Epithelial cell of esophagus (primary cell): ENCODE measurements around the gene AHCYL2.

ENCODE experiments used
- DNase-seq: peaks from one replicate; pipeline ENCODE4 v3.0.0; 2010; ENCODE audit warnings: low read depth
- H3K4me3 ChIP-seq: 2 replicates; pipeline ENCODE4 v1.5.1; 2011; ENCODE audit warnings: mild to moderate bottlenecking, low read length, control low read depth
- TF ChIP-seq, protein P1 (sequence below): IDR thresholded peaks from 2 replicates; pipeline ENCODE4 v1.5.1; 2011; ENCODE audit warnings: low read depth, mild to moderate bottlenecking, low read length, control low read depth, inconsistent platforms; ENCODE audit not compliant: insufficient read depth; ENCODE audit errors: missing control alignments

The AHCYL2 gene

DNA sequence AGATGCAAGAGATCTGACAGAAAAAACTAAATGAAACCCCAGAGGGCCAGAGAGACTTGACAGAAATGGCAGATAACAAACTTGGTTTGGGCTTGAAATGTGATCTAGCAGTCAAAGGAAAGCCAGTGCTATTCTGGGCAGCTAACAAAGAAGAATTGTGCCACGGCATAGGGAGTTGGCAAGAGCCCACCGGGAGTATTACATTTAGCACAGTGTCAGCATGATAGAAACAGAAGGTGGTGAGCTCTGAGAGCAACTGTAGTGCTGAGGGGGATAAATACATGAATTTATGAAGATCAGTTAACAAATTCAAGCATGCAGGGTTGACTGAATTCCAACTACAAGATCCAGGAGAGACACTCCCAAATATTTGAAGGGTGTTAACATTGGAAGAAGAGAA, 91.1 kb downstream of the AHCYL2 start:
- no peak overlapping the region for H3K4me3 ChIP-seq
- DNase-seq, result no peak
- TF ChIP-seq, protein P1, sequence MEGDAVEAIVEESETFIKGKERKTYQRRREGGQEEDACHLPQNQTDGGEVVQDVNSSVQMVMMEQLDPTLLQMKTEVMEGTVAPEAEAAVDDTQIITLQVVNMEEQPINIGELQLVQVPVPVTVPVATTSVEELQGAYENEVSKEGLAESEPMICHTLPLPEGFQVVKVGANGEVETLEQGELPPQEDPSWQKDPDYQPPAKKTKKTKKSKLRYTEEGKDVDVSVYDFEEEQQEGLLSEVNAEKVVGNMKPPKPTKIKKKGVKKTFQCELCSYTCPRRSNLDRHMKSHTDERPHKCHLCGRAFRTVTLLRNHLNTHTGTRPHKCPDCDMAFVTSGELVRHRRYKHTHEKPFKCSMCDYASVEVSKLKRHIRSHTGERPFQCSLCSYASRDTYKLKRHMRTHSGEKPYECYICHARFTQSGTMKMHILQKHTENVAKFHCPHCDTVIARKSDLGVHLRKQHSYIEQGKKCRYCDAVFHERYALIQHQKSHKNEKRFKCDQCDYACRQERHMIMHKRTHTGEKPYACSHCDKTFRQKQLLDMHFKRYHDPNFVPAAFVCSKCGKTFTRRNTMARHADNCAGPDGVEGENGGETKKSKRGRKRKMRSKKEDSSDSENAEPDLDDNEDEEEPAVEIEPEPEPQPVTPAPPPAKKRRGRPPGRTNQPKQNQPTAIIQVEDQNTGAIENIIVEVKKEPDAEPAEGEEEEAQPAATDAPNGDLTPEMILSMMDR, result no peak

DNA sequence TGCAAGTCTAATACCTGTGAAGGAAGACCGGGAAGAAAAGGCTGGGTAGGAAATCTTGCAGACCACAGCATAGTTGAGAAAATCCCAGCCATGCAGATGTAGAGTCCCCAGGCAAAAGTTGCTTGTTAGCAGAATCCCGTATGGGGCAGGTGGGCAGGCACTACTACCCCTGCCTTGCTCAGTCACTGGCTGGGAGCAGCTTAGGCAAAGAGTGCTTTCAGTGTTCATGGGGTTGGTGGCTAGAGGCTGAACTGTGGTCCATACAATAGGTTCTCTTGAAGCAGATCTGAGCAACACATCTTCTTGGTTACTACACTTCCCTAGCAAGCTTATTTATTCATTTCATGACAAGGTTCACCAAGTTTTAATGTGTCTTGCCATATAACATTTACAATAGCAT, 92.6 kb downstream of the AHCYL2 start:
- no peak for DNase-seq
- TF ChIP-seq, protein P1, result no peak
- H3K4me3 ChIP-seq, result no peak overlapping the region

DNA sequence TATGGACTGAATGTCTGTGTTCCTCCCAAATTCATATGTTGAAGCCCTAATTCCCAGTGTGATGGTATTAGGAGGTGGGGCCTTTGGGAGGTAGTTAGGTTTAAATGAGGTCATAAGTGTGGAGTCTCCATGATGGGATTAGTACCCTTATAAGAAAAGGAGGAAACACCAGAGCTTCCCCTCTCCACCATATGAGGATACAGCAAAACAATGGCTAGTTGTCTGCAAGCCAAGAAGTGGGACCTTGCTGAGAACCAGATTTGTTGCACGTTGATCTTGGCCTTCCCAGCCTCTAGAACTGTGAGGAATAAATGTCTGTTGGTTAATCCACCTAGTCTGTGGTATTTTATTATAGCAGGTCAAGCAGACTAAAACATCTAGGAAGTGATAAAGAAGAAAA, 102.2 kb downstream of the AHCYL2 start:
- no peak overlapping the region for H3K4me3 ChIP-seq
- TF ChIP-seq, protein P1, result no peak
- DNase-seq, result no peak

DNA sequence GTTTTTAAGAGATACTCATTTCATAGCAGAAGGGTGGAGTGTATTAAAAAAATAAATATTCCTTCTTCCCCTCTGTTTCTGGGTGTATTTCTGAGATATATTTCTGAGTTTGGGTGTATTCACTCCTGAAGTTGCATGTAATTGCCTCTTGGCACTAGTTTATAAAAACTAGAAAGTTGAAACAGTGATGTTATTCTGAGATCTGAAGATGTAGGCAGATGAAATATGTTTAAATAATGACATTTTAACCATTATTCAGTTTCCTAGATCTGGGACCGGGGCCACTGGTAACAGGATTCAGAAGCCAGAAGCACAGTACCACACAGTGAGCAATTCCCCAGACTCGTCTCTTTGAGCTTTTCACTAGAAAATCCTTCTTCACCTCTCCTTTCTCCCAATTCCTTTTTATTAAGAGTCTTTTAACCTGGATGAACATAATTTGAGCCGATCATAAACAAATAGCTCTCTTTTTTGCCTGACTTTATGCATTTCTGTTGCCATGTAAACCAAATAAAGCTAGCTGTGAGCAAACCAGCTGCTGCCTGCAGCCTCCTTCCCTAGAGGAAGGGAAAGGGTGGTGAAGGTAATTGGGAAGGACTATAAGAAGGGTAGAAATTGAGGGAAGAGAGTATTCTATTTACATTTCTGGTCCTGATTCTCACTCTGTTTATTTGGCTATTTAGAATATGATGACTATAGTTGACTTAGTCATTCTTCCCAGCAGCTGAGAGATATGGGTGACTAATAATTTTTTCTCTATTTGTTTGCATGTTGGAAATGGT, 107.6 kb downstream of the AHCYL2 start:
- H3K4me3 ChIP-seq, result no peak overlapping the region
- DNase-seq, result peak; percentile 69
- TF ChIP-seq, protein P1, result no peak

DNA sequence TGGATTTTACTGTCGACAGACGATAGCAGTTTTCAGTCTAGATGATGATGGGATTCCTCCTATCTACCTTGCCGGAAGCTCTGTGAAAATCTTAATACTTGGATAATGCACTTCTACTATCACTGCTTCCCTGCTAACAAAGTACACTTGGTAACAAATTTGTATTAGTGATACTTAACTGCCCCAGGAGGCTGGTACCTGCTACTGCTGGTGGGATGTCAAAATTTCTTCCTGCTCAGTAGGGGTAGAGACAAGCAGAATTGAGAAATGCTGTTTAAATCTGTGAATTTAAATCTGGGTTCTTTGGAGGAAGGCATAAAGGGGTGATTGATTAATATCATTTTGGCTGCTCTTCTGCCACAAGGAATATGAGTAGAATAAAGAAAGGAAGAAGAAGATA, 109.6 kb downstream of the AHCYL2 start:
- no peak overlapping the region for H3K4me3 ChIP-seq
- TF ChIP-seq, protein P1, result peak; percentile 11
- DNase-seq, result no peak

DNA sequence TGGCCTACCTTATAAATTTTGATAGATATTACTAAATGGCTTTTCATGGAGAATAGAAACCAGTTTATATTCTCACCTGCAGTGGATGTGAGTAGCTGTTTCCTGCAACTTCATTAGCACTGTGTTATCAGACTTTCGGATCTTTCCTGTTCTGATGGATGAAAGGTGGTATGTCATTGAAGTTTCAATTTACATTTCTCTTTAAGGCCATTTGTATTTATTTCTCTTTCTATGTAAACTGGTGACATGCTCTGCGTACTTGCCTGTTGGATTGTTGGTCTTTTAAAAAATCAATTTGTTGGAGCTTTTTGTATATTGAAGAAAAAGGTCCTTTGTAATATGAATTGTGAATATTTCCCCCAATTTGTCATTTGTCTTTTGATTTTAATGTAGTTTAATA, 113.6 kb downstream of the AHCYL2 start:
- TF ChIP-seq, protein P1, result no peak
- no peak overlapping the region for H3K4me3 ChIP-seq
- no peak for DNase-seq

DNA sequence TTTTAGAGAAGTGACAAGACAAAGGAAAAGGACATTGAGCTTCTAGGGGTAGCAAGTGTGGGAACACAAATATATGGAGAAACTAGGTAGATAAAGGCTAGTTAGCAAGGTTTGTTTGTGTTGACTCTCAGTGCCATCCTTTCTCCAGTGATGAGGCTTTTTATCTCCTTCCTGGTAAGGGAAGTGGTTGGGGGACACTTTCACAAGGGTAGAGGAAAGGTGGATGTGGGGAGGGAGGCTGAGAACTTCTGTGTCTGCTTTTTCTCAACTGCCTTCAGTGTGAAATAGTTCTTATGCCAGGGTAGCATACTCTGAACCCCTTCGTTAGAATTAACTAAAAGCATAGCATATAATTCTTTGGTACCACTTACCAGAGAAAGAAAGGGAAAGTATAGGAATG, 116.4 kb downstream of the AHCYL2 start:
- no peak overlapping the region for H3K4me3 ChIP-seq
- TF ChIP-seq, protein P1, result no peak
- DNase-seq, result no peak
